SU-DHL-6 (cell line): ENCODE measurements around the gene SETD2.

Experiments used
- CTCF ChIP-seq: fragments of 200-600 bp; sonication (generic); IDR thresholded peaks from one replicate; pipeline ENCODE4 v1.5.1; 2017; ENCODE audit warnings: antibody characterized with exemption, mild to moderate bottlenecking, low read length, moderate library complexity; ENCODE audit not compliant: insufficient read depth, poor library complexity, severe bottlenecking
- EZH2phosphoT487 ChIP-seq: fragments of 200-600 bp; sonication (generic), shearing (Covaris generic); conservative IDR thresholded peaks from 2 replicates; pipeline ENCODE4 v1.6.1; 2018; ENCODE audit warnings: mild to moderate bottlenecking, antibody characterized with exemption, low read length, moderate library complexity, mixed read lengths

- TF ChIP-seq CTCF: no peak
- no peak for TF ChIP-seq EZH2phosphoT487
Observed at GRCh38 chr3:47047673-47048072, 116.2 kb downstream of the SETD2 start.
